MM.1S (cell line): Measurements from ENCODE around the gene EGLN1.

Source experiments
- EZH2 ChIP-seq: fragments of 300-600 bp; sonication (generic); optimal IDR thresholded peaks from 2 replicates; pipeline ENCODE3; 2017; ENCODE audit warnings: low read depth, mild to moderate bottlenecking, antibody characterized with exemption, low read length, mixed read lengths
- EZH2phosphoT487 ChIP-seq: fragments of 300-600 bp; sonication (generic); IDR thresholded peaks from 2 replicates; pipeline ENCODE4 v1.6.1; 2018; ENCODE audit warnings: antibody characterized with exemption, low read length
- TF ChIP-seq, protein P1 (sequence below): fragments of 300-600 bp; sonication (generic); IDR thresholded peaks from 2 replicates; pipeline ENCODE4 v1.5.1; 2016; ENCODE audit warnings: antibody characterized with exemption, low read length, mixed read lengths

DNA sequence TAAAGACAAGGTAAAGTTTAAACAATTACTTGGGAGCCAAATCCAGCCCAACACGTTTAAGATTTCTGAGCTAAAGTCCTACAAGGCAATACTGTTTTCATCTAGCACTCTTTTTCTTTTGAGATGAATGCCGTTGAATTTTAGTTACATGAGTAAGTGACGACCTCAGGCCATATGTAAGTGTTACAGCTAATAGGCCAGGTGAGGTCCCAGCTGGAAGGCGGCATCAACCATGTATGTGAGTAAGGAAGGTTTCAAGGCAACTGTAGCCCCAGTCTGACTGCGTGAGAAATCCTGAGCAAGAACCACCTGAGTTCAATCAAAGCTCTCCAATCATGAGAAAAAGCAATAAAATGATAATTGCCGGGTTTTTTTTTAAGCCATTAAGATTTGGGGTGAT lies 41.5 kb upstream of the EGLN1 start:
- TF ChIP-seq EZH2 (no peak), EZH2phosphoT487 (no peak)
- TF ChIP-seq, protein P1, sequence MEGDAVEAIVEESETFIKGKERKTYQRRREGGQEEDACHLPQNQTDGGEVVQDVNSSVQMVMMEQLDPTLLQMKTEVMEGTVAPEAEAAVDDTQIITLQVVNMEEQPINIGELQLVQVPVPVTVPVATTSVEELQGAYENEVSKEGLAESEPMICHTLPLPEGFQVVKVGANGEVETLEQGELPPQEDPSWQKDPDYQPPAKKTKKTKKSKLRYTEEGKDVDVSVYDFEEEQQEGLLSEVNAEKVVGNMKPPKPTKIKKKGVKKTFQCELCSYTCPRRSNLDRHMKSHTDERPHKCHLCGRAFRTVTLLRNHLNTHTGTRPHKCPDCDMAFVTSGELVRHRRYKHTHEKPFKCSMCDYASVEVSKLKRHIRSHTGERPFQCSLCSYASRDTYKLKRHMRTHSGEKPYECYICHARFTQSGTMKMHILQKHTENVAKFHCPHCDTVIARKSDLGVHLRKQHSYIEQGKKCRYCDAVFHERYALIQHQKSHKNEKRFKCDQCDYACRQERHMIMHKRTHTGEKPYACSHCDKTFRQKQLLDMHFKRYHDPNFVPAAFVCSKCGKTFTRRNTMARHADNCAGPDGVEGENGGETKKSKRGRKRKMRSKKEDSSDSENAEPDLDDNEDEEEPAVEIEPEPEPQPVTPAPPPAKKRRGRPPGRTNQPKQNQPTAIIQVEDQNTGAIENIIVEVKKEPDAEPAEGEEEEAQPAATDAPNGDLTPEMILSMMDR, result no peak
